GM18526 (cell line): Measurements from ENCODE around the gene TSEN34.

Experiments used
- POLR2A ChIP-seq: IDR thresholded peaks from 3 replicates; pipeline ENCODE4 v1.6.1; 2011; ENCODE audit not compliant: insufficient read length; ENCODE audit errors: extremely low read depth

Gene TSEN34

GRCh38 chr19:54173359-54173699 is 17.8 kb upstream of the TSEN34 start:
- TF ChIP-seq POLR2A, result no peak

GRCh38 chr19:54173951-54174834 is 16.9 kb upstream of the TSEN34 start:
- no peak for TF ChIP-seq POLR2A

GRCh38 chr19:54178581-54179261 is 12.4 kb upstream of the TSEN34 start:
- no peak for TF ChIP-seq POLR2A

- no peak for TF ChIP-seq POLR2A
These were observed 11.8 kb upstream of the TSEN34 start for GRCh38 chr19:54179262-54179852.

- no peak for TF ChIP-seq POLR2A
These were observed 11.1 kb upstream of the TSEN34 start for GRCh38 chr19:54179921-54180461.

GRCh38 chr19:54180691-54181091 is 10.4 kb upstream of the TSEN34 start:
- no peak for TF ChIP-seq POLR2A

- no peak for TF ChIP-seq POLR2A
These were observed 7.7 kb upstream of the TSEN34 start for GRCh38 chr19:54183431-54183830.

- no peak for TF ChIP-seq POLR2A
These were observed 4.8 kb upstream of the TSEN34 start for GRCh38 chr19:54186351-54186750.

GRCh38 chr19:54186934-54187381 is 4.2 kb upstream of the TSEN34 start:
- no peak for TF ChIP-seq POLR2A

GRCh38 chr19:54188215-54188871 is 2.8 kb upstream of the TSEN34 start:
- no peak for TF ChIP-seq POLR2A

GRCh38 chr19:54189145-54189734 is 1.9 kb upstream of the TSEN34 start, which contains the start of gene MBOAT7:
TSS of gene MBOAT7 (minus strand) at chr19:54189580. CDS start at chr19:54188508, 1,072 bp downstream.
- TF ChIP-seq POLR2A, result peak; percentile 59

GRCh38 chr19:54189735-54190502 is 1.2 kb upstream of the TSEN34 start:
- peak; percentile 64 for TF ChIP-seq POLR2A

- no peak for TF ChIP-seq POLR2A
These were observed 551 bp upstream of the TSEN34 start for GRCh38 chr19:54190503-54191010.
